H9 (cell line): Measurements from ENCODE around the gene MTA2. TPM values are rescaled to one million over a fixed set of nuclear protein-coding genes. Genes with fewer than 3 reads are reported as not detected.
A peak's percentile ranks its signal among the peaks of the same experiment; 100 is the strongest.

ENCODE experiments used
- DNase-seq: peaks from one replicate; pipeline ENCODE4 v3.0.0-alpha.2; 2017
- H2AFZ ChIP-seq: one replicate; pipeline ENCODE4 v1.6.1; 2013; ENCODE audit warnings: mild to moderate bottlenecking, low read length, control low read depth, moderate library complexity
- H2AK5ac ChIP-seq: 2 replicates; pipeline ENCODE4 v1.6.1; 2013; ENCODE audit warnings: low read length, control low read depth, mixed read lengths; ENCODE audit not compliant: insufficient read length
- H2BK120ac ChIP-seq: one replicate; pipeline ENCODE4 v1.6.1; 2013; ENCODE audit warnings: low read depth, mild to moderate bottlenecking, low read length, control low read depth, inconsistent platforms; ENCODE audit not compliant: poor library complexity, severe bottlenecking
- H2BK12ac ChIP-seq: 2 replicates; pipeline ENCODE4 v1.6.1; 2013; ENCODE audit warnings: low read length, control low read depth, mixed read lengths, low read depth; ENCODE audit not compliant: insufficient read length
- H2BK15ac ChIP-seq: 2 replicates; pipeline ENCODE4 v1.6.1; 2013; ENCODE audit warnings: low read depth, low read length, control low read depth
- H2BK20ac ChIP-seq: one replicate; pipeline ENCODE4 v1.6.1; 2013; ENCODE audit warnings: low read depth, mild to moderate bottlenecking, low read length, control low read depth, inconsistent platforms; ENCODE audit not compliant: poor library complexity, severe bottlenecking
- H2BK5ac ChIP-seq: 2 replicates; pipeline ENCODE4 v1.6.1; 2013; ENCODE audit warnings: low read length, control low read depth, mixed read lengths; ENCODE audit not compliant: insufficient read length
- H3K14ac ChIP-seq: 2 replicates; pipeline ENCODE4 v1.6.1; 2013; ENCODE audit warnings: low read length, control low read depth; ENCODE audit not compliant: insufficient read depth
- H3K18ac ChIP-seq: 2 replicates; pipeline ENCODE4 v1.6.1; 2013; ENCODE audit warnings: low read depth, mild to moderate bottlenecking, mixed read lengths, low read length, control low read depth; ENCODE audit not compliant: insufficient read length
- H3K23ac ChIP-seq: 2 replicates; pipeline ENCODE4 v1.6.1; 2013; ENCODE audit warnings: low read length, control low read depth, mixed read lengths, low read depth; ENCODE audit not compliant: insufficient read length
- H3K23me2 ChIP-seq: 2 replicates; pipeline ENCODE4 v1.6.1; 2013; ENCODE audit warnings: low read depth, mild to moderate bottlenecking, mixed read lengths, low read length, control low read depth; ENCODE audit not compliant: insufficient read length, poor library complexity, severe bottlenecking
- H3K27ac ChIP-seq: 2 replicates; pipeline ENCODE4 v1.5.1; 2013; ENCODE audit warnings: low read length, control low read depth, mixed read lengths, low read depth; ENCODE audit not compliant: insufficient read length
- H3K27me3 ChIP-seq: 2 replicates; pipeline ENCODE4 v1.6.1; 2013; ENCODE audit warnings: low read length, control low read depth, inconsistent platforms; ENCODE audit not compliant: insufficient read depth
- H3K4ac ChIP-seq: 2 replicates; pipeline ENCODE4 v1.6.1; 2013; ENCODE audit warnings: low read depth, mild to moderate bottlenecking, control low read depth, inconsistent platforms, low read length, moderate library complexity
- H3K4me1 ChIP-seq: 2 replicates; pipeline ENCODE4 v1.6.1; 2013; ENCODE audit warnings: low read length, control low read depth, inconsistent platforms; ENCODE audit not compliant: insufficient read depth
- H3K4me2 ChIP-seq: 2 replicates; pipeline ENCODE4 v1.6.1; 2013; ENCODE audit warnings: low read length, control low read depth, mixed read lengths; ENCODE audit not compliant: insufficient read length, insufficient read depth
- H3K56ac ChIP-seq: 2 replicates; pipeline ENCODE4 v1.6.1; 2013; ENCODE audit warnings: low read depth, mild to moderate bottlenecking, mixed read lengths, low read length, control low read depth; ENCODE audit not compliant: insufficient read length
- H3K79me1 ChIP-seq: 2 replicates; pipeline ENCODE4 v1.6.1; 2013; ENCODE audit warnings: low read depth, mild to moderate bottlenecking, moderate library complexity, low read length, control low read depth, inconsistent platforms; ENCODE audit not compliant: insufficient read depth, poor library complexity, severe bottlenecking
- H3K79me2 ChIP-seq: 2 replicates; pipeline ENCODE4 v1.6.1; 2013; ENCODE audit warnings: low read length, control low read depth, inconsistent platforms; ENCODE audit not compliant: insufficient read depth
- H3K9ac ChIP-seq: 2 replicates; pipeline ENCODE4 v1.6.1; 2013; ENCODE audit warnings: low read length, control low read depth, mixed read lengths; ENCODE audit not compliant: insufficient read length; ENCODE audit errors: extremely low read depth
- H3K9me3 ChIP-seq: one replicate; pipeline ENCODE4 v1.6.1; 2013; ENCODE audit warnings: low read depth, low read length, inconsistent platforms; ENCODE audit not compliant: control insufficient read depth
- H3T11ph ChIP-seq: one replicate; pipeline ENCODE4 v1.6.1; 2013; ENCODE audit warnings: mild to moderate bottlenecking, low read length, control low read depth, inconsistent platforms
- H4K20me1 ChIP-seq: one replicate; pipeline ENCODE4 v1.6.1; 2013; ENCODE audit not compliant: control insufficient read depth, insufficient read length, insufficient read depth
- H4K5ac ChIP-seq: 2 replicates; pipeline ENCODE4 v1.6.1; 2013; ENCODE audit warnings: low read depth, mild to moderate bottlenecking, mixed read lengths, low read length, control low read depth; ENCODE audit not compliant: insufficient read length
- H4K8ac ChIP-seq: replicated peaks from 2 replicates; pipeline ENCODE4 v1.6.1; 2013; ENCODE audit warnings: low read length, control low read depth, mixed read lengths, low read depth; ENCODE audit not compliant: insufficient read length
- H4K91ac ChIP-seq: 2 replicates; pipeline ENCODE4 v1.6.1; 2013; ENCODE audit warnings: low read depth, mild to moderate bottlenecking, moderate library complexity, mixed read lengths, low read length, control low read depth; ENCODE audit not compliant: insufficient read length
- H3K27ac Mint-ChIP-seq, 3 experiments: 2 replicates in 2 of 3; 3 replicates in 1 of 3; pipeline ENCODE4 v1.8.0; 2020 to 2021; ENCODE audit warnings: mixed read lengths in 3 of 3, mild to moderate bottlenecking in 1 of 3, moderate library complexity in 1 of 3
- H3K27me3 Mint-ChIP-seq: 2 replicates; pipeline ENCODE4 v1.8.0; 2021; ENCODE audit warnings: low read depth, mild to moderate bottlenecking, moderate library complexity, mixed read lengths
- H3K36me3 Mint-ChIP-seq, 3 experiments: 2 replicates in 2 of 3; 3 replicates in 1 of 3; pipeline ENCODE4 v1.8.0; 2020 to 2021; ENCODE audit warnings: low read depth in 3 of 3, mixed read lengths in 3 of 3; ENCODE audit not compliant: insufficient read depth in 1 of 3
- H3K4me1 Mint-ChIP-seq, 2 experiments: 2 replicates each; pipeline ENCODE4 v1.8.0; 2020; ENCODE audit warnings: mixed read lengths in 2 of 2
- H3K4me3 Mint-ChIP-seq, 2 experiments: 2 replicates in 1 of 2; 3 replicates in 1 of 2; pipeline ENCODE4 v1.8.0; 2020 to 2021; ENCODE audit warnings: mild to moderate bottlenecking in 2 of 2, mixed read lengths in 2 of 2, moderate library complexity in 1 of 2
- H3K9me3 Mint-ChIP-seq, 2 experiments: 2 replicates in 1 of 2; 3 replicates in 1 of 2; pipeline ENCODE4 v1.8.0; 2020; ENCODE audit warnings: mild to moderate bottlenecking in 2 of 2, mixed read lengths in 2 of 2, moderate library complexity in 1 of 2
- whole genome bisulfite sequencing: extraction: QIAGEN DNeasy Blood & Tissue Kit; methylation state at CpG from one replicate; pipeline ENCODE4 v1.1.7; 2013; ENCODE audit warnings: missing lambda C conversion rate, low lambda C conversion rate, mixed read lengths; ENCODE audit not compliant: insufficient read length; ENCODE audit errors: extremely low coverage; 5-methylcytosine and 5-hydroxymethylcytosine counted together
- total RNA-seq: library from RNA; stranded (reverse); gene quantifications from 2 replicates; pipeline ENCODE4 v1.2.1, GENCODE V29; 2021
- TF ChIP-seq, protein P1 (sequence below): fragments of 200-600 bp; sonication (generic); conservative IDR thresholded peaks from 3 replicates; pipeline ENCODE4 v1.8.0; 2021; ENCODE audit warnings: antibody characterized with exemption, mild to moderate bottlenecking

Gene MTA2
- total RNA-seq, 1 experiment from 2014 or later, result 143 TPM

- H3K23ac ChIP-seq, result no peak overlapping the region
- no peaks in the 10 kb centered on the region for H3K9me3 ChIP-seq
- no peak overlapping the region for H3K4me2 ChIP-seq
- no peak overlapping the region for H2BK120ac ChIP-seq
- no peak overlapping the region for H4K8ac ChIP-seq
- H2BK12ac ChIP-seq, result no peak overlapping the region
- H3K4me1 Mint-ChIP-seq, result peaks cover 28 to 33% of the 10 kb centered on the region in 2 experiments
- no peaks in the 10 kb centered on the region for H3K9me3 Mint-ChIP-seq
- no peak overlapping the region for H2BK15ac ChIP-seq
- no peaks in the 10 kb centered on the region for H4K20me1 ChIP-seq
- no CpG with 5 or more reads among the region's 8 CpGs for WGBS
- no peak for DNase-seq
- no peak overlapping the region for H3K14ac ChIP-seq
- H3K79me1 ChIP-seq, result no peaks in the 10 kb centered on the region
- no peak overlapping the region for H3T11ph ChIP-seq
- H3K27ac Mint-ChIP-seq, result peak overlapping the region in 1 of 3 experiments; percentile 95; a peak in 3 of 7 replicates
- H3K27ac ChIP-seq, result no peak overlapping the region
- no peak overlapping the region for H2BK5ac ChIP-seq
- H2AFZ ChIP-seq, result no peak overlapping the region
- H4K91ac ChIP-seq, result no peak overlapping the region
- no peak overlapping the region for H3K56ac ChIP-seq
- no peaks in the 10 kb centered on the region for H3K23me2 ChIP-seq
- H3K27me3 ChIP-seq, result no peaks in the 10 kb centered on the region
- peaks cover 56 to 94% (median 74%) of the 10 kb centered on the region in 3 experiments for H3K36me3 Mint-ChIP-seq
- no peaks in the 10 kb centered on the region for H3K27me3 Mint-ChIP-seq
- no peak overlapping the region for H3K4ac ChIP-seq
- no peak overlapping the region for H3K18ac ChIP-seq
- TF ChIP-seq, protein P1, sequence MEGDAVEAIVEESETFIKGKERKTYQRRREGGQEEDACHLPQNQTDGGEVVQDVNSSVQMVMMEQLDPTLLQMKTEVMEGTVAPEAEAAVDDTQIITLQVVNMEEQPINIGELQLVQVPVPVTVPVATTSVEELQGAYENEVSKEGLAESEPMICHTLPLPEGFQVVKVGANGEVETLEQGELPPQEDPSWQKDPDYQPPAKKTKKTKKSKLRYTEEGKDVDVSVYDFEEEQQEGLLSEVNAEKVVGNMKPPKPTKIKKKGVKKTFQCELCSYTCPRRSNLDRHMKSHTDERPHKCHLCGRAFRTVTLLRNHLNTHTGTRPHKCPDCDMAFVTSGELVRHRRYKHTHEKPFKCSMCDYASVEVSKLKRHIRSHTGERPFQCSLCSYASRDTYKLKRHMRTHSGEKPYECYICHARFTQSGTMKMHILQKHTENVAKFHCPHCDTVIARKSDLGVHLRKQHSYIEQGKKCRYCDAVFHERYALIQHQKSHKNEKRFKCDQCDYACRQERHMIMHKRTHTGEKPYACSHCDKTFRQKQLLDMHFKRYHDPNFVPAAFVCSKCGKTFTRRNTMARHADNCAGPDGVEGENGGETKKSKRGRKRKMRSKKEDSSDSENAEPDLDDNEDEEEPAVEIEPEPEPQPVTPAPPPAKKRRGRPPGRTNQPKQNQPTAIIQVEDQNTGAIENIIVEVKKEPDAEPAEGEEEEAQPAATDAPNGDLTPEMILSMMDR, result no peak
- H3K79me2 ChIP-seq, result peaks cover 3% of the 10 kb centered on the region; the same call in 1 of the 2 replicates
- H3K4me1 ChIP-seq, result no peaks in the 10 kb centered on the region
- no peak overlapping the region for H2BK20ac ChIP-seq
- H3K9ac ChIP-seq, result no peak overlapping the region
- no peak overlapping the region for H4K5ac ChIP-seq
- H2AK5ac ChIP-seq, result no peak overlapping the region
- no peak overlapping the region for H3K4me3 Mint-ChIP-seq
Observed at GRCh38 chr11:62566247-62566646, 35.4 kb downstream of the MTA2 start.
